Muscle layer of duodenum (tissue), 2 donors: ENCODE results near the gene VPS13D.

Source experiments
- H3K27ac ChIP-seq: one replicate; pipeline ENCODE4 v1.7.0; 2013; ENCODE audit warnings: mild to moderate bottlenecking, low read length
- H3K27me3 ChIP-seq: one replicate; pipeline ENCODE4 v1.7.0; 2013; ENCODE audit warnings: low read depth, mild to moderate bottlenecking, control low read depth, low read length
- H3K36me3 ChIP-seq, 2 donors: one replicate each; pipeline ENCODE4 v1.7.0; 2013; ENCODE audit warnings: low read length in 2 of 2, control low read depth in 1 of 2, mild to moderate bottlenecking in 1 of 2; ENCODE audit not compliant: insufficient read depth in 2 of 2, control insufficient read depth in 1 of 2
- H3K4me1 ChIP-seq, 2 donors: one replicate each; pipeline ENCODE4 v1.7.0; 2013; ENCODE audit warnings: low read length in 2 of 2, mild to moderate bottlenecking in 2 of 2, control low read depth in 1 of 2, moderate library complexity in 1 of 2; ENCODE audit not compliant: insufficient read depth in 2 of 2, control insufficient read depth in 1 of 2
- H3K4me3 ChIP-seq, 2 donors: one replicate each; pipeline ENCODE4 v1.7.0; 2013; ENCODE audit warnings: low read length in 2 of 2, low read depth in 1 of 2, mild to moderate bottlenecking in 1 of 2
- H3K9me3 ChIP-seq, 2 donors: one replicate each; pipeline ENCODE4 v1.7.0; 2013; ENCODE audit warnings: low read length in 2 of 2, control low read depth in 1 of 2, mild to moderate bottlenecking in 1 of 2; ENCODE audit not compliant: control insufficient read depth in 1 of 2
- donor health status: healthy.

VPS13D gene

GRCh38 chr1:12556368-12556930 is 326.6 kb downstream of the VPS13D start:
- Histone ChIP-seq H3K4me1 (peaks cover 0 to 17% of the 10 kb centered on the region in 2 donors), H3K9me3 (no peaks in the 10 kb centered on the region), H3K27me3 (no peaks in the 10 kb centered on the region), H3K36me3 (no peaks in the 10 kb centered on the region), H3K27ac (peak overlapping the region; percentile 72), H3K4me3 (no peak overlapping the region)

- H3K27ac ChIP-seq = peak overlapping the region; percentile 72
- peaks cover 0 to 17% of the 10 kb centered on the region in 2 donors for H3K4me1 ChIP-seq
These were observed 327.4 kb downstream of the VPS13D start for GRCh38 chr1:12556957-12557935.

GRCh38 chr1:12561121-12561520 is 331.3 kb downstream of the VPS13D start:
- Histone ChIP-seq H3K36me3 (peaks cover 0 to under 1% of the 10 kb centered on the region in 2 donors), H3K4me3 (no peak overlapping the region), H3K27me3 (no peaks in the 10 kb centered on the region), H3K4me1 (peaks cover 7 to 21% of the 10 kb centered on the region in 2 donors), H3K9me3 (peaks cover 4 to 14% of the 10 kb centered on the region in 2 donors), H3K27ac (no peak overlapping the region)

More at GRCh38 chr1:12556957-12557935, 327.4 kb downstream of the VPS13D start:
- Histone ChIP-seq H3K27me3 (no peaks in the 10 kb centered on the region), H3K9me3 (peaks cover 0 to 2% of the 10 kb centered on the region in 2 donors), H3K36me3 (no peaks in the 10 kb centered on the region), H3K4me3 (no peak overlapping the region)
